Measurements from ENCODE around the gene PPIP5K2.

GRCh38 chr5:103208460-103208859, 88.4 kb downstream of the PPIP5K2 start:
- no peak for TF ChIP-seq TARDBP (IDR thresholded peaks at IDR 0.05)
- no peak for TF ChIP-seq LEF1 (IDR thresholded peaks at IDR 0.05; ENCODE audit: borderline replicate concordance)
- no peak for TF ChIP-seq L3MBTL2 (conservative IDR thresholded peaks at IDR 0.05)

Data from HEK293T (cell line).